ENCODE measurements around the gene ATG16L1.
"Not testable (repeated sequence)": the region's sequence is repeated elsewhere in the genome, so short reads cannot be mapped to it uniquely, and the experiment has no call there.

Gene ATG16L1

GRCh38 chr2:233297076-233297475, 45.6 kb downstream of the ATG16L1 start:
- no peak for DNase-seq

- DNase-seq, result no peak
Measured at GRCh38 chr2:233300401-233300800, 48.9 kb downstream of the ATG16L1 start.

- DNase-seq, result no peak
Measured at GRCh38 chr2:233301248-233301647, 49.8 kb downstream of the ATG16L1 start.

- no peak for DNase-seq
Measured at GRCh38 chr2:233301811-233302210, 50.3 kb downstream of the ATG16L1 start.

- DNase-seq, result no peak
Measured at GRCh38 chr2:233303252-233303651, 51.8 kb downstream of the ATG16L1 start.

- no peak for DNase-seq
Measured at GRCh38 chr2:233307565-233307964, 56.1 kb downstream of the ATG16L1 start, which contains the start of gene SAG. Gene SAG, plus strand, starts transcription at chr2:233307816. Its CDS starts 1,374 bp downstream, at chr2:233309190.

- DNase-seq, result no peak
Measured at GRCh38 chr2:233311241-233311926, 59.9 kb downstream of the ATG16L1 start.

- DNase-seq, result no peak
Measured at GRCh38 chr2:233312874-233313273, 61.4 kb downstream of the ATG16L1 start.

- no peak for DNase-seq
Measured at GRCh38 chr2:233314180-233314925, 62.9 kb downstream of the ATG16L1 start.

- no peak for DNase-seq
Measured at GRCh38 chr2:233317196-233317943, 65.9 kb downstream of the ATG16L1 start.

- DNase-seq, result no peak
Measured at GRCh38 chr2:233319256-233319655, 67.8 kb downstream of the ATG16L1 start.

GRCh38 chr2:233320470-233320869, 69.0 kb downstream of the ATG16L1 start:
- no peak for DNase-seq

GRCh38 chr2:233321166-233321565, 69.7 kb downstream of the ATG16L1 start:
- no peak for DNase-seq

- no peak for DNase-seq
Measured at GRCh38 chr2:233323851-233324250, 72.4 kb downstream of the ATG16L1 start.

- no peak for DNase-seq
Measured at GRCh38 chr2:233325256-233325655, 73.8 kb downstream of the ATG16L1 start.

- DNase-seq, result no peak
Measured at GRCh38 chr2:233325814-233326213, 74.3 kb downstream of the ATG16L1 start.

GRCh38 chr2:233326500-233326899, 75.0 kb downstream of the ATG16L1 start:
- DNase-seq, result no peak

GRCh38 chr2:233328922-233329321, 77.4 kb downstream of the ATG16L1 start:
- no peak for DNase-seq

- DNase-seq, result no peak
Measured at GRCh38 chr2:233329489-233330135, 78.1 kb downstream of the ATG16L1 start.

GRCh38 chr2:233331536-233331935, 80.1 kb downstream of the ATG16L1 start:
- DNase-seq, result peak; percentile 42

- DNase-seq, result no peak
Measured at GRCh38 chr2:233332125-233332524, 80.7 kb downstream of the ATG16L1 start.

GRCh38 chr2:233334915-233335314, 83.4 kb downstream of the ATG16L1 start:
- no peak for DNase-seq

- not testable (repeated sequence) for DNase-seq
Measured at GRCh38 chr2:233336091-233336490, 84.6 kb downstream of the ATG16L1 start.
